AG10803 (cell line): ENCODE data around the gene LIN28B.
A peak's percentile ranks its signal among the peaks of the same experiment; 100 is the strongest.
"Not testable (repeated sequence)": the region's sequence is repeated elsewhere in the genome, so short reads cannot be mapped to it uniquely, and the experiment has no call there.

ENCODE experiments used
- DNase-seq: peaks from one replicate; pipeline ENCODE4 v3.0.0; 2010; ENCODE audit warnings: low read depth
- H3K4me3 ChIP-seq: 2 replicates; pipeline ENCODE4 v1.5.1; 2011; ENCODE audit warnings: mild to moderate bottlenecking, low read length, control low read depth
- TF ChIP-seq, protein P1 (sequence below): conservative IDR thresholded peaks from 2 replicates; pipeline ENCODE4 v1.5.1; 2011; ENCODE audit warnings: mild to moderate bottlenecking, low read length, control low read depth, inconsistent platforms

The LIN28B gene

DNA sequence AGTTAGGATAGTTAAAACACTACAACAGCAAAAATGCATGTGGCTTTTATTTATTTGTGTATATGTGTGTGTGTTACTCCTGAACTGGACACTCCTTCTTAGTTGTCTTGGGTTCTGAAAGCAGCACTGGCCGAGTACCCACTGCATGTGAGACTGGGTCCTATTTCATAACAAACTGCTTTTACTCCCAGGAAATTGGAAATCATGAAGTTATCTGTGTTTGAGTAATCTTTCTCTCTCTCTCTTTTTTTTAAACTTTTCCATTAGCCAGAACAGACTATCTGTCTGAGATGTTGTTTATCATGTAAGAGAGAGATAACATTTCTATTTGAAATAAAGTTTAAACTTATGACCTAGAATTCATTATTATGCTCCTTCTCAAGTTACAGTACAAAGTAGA is 110.4 kb downstream of the LIN28B start:
- DNase-seq: no peak
- TF ChIP-seq, protein P1, sequence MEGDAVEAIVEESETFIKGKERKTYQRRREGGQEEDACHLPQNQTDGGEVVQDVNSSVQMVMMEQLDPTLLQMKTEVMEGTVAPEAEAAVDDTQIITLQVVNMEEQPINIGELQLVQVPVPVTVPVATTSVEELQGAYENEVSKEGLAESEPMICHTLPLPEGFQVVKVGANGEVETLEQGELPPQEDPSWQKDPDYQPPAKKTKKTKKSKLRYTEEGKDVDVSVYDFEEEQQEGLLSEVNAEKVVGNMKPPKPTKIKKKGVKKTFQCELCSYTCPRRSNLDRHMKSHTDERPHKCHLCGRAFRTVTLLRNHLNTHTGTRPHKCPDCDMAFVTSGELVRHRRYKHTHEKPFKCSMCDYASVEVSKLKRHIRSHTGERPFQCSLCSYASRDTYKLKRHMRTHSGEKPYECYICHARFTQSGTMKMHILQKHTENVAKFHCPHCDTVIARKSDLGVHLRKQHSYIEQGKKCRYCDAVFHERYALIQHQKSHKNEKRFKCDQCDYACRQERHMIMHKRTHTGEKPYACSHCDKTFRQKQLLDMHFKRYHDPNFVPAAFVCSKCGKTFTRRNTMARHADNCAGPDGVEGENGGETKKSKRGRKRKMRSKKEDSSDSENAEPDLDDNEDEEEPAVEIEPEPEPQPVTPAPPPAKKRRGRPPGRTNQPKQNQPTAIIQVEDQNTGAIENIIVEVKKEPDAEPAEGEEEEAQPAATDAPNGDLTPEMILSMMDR: no peak
- H3K4me3 ChIP-seq: no peak overlapping the region

DNA sequence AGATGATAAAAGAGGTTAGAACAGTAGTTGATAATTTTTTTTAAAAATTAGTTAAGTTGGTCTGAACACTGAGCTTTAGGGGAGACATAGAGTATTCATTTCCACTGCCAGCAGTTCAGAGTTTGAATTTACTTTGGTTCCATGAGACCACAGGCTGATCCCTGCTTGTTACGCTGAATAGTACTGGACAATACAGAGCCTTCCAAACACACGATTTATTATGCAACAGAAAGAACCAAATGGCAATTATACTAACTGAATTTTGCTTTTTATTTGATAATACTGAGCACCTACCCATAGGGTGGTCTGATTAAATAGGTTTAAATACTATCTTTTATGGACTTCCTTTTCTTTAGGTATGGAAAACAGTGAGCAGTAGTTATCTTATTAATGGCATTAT is 111.5 kb downstream of the LIN28B start:
- TF ChIP-seq, protein P1: no peak
- DNase-seq: no peak
- H3K4me3 ChIP-seq: no peak overlapping the region

DNA sequence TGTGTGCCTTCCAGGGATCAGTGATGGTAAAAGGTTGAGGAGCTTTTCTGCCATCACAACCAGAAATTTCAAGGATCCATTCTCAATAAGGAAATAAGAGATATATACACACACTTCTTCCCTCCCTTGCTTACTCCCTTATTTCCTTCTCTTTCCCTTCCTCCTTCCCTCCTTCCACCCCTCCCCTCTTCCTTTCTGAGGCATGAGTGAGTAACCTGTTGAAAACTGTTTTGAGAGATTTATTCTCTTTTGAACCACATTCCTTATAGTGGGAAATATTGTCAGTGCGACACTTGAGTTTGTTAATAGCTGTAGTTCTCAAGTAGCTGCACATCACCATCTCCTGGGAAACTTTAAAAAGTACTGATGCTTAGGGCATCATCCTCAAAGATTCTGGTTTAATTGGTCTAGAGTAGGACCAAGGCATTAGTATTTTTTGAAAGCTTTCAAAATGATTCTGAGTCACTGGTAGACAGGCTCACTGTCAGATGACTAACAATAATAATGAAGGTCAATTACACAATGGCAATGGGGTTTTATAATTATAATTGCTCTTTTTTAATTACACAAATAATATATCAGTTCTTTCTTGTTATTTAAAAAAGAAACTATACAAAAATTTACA is 113.0 kb downstream of the LIN28B start:
- DNase-seq: no peak
- TF ChIP-seq, protein P1: no peak

DNA sequence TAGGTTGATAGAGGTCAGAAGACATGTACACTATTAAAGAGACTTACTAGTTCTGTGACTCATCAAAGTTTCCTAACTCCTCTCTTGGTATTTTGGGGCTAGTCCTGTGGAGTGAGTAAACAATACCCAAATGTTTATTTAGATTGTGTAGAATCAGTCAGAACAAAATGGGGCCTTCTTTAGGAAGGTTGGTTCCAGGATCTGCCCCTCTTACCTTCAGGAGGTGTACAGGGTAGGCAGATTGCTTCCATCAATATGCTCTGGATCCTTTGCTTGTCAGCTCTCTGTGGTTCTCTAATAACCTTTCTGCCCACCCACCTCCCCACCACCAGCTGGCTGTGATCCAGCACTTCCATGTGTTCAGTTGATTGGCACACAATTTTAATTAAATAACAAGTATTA is 115.9 kb downstream of the LIN28B start:
- H3K4me3 ChIP-seq: no peak overlapping the region
- peak; percentile 17 for DNase-seq
- TF ChIP-seq, protein P1: no peak

More for the DNA sequence above, 113.0 kb downstream of the LIN28B start:
- no peak overlapping the region for H3K4me3 ChIP-seq

DNA sequence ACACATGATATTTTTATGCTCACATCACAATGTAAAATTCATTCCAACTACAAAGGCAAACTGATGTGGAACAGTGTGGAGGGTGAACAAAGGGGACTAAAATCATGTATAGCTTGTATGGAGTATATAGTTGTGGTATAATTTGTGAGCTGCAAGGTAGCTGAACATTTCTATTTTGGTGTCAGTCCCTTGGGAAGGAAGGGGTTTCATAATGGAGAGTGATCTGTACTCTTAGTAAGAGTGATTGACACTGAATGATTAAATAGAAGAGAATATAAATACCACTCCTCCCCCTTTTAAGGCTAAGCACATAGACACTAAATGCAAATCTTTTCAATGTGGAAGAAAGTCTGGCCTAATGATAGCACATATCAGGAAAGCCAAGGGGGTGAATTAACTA is 118.3 kb downstream of the LIN28B start:
- no peak for DNase-seq
- H3K4me3 ChIP-seq: no peak overlapping the region
- TF ChIP-seq, protein P1: no peak

DNA sequence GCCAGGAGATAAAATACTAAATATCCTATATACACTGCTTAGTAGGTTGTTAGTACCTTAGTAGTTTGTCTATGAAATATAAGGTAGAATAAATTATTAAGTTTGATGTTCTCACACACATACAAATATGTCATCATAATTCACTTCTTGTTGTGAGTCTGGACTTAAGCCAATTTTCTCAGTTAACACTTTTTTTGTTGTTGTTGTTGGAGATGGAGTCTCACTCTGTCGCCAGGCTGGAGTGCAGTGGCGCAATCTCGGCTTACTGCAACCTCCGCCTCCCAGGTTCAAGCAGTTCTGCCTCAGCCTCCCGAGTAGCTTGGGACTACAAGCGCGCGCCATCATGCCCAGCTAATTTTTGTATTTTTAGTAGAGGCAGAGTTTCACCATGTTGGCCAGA is 119.5 kb downstream of the LIN28B start:
- H3K4me3 ChIP-seq, DNase-seq: not testable (repeated sequence)

DNA sequence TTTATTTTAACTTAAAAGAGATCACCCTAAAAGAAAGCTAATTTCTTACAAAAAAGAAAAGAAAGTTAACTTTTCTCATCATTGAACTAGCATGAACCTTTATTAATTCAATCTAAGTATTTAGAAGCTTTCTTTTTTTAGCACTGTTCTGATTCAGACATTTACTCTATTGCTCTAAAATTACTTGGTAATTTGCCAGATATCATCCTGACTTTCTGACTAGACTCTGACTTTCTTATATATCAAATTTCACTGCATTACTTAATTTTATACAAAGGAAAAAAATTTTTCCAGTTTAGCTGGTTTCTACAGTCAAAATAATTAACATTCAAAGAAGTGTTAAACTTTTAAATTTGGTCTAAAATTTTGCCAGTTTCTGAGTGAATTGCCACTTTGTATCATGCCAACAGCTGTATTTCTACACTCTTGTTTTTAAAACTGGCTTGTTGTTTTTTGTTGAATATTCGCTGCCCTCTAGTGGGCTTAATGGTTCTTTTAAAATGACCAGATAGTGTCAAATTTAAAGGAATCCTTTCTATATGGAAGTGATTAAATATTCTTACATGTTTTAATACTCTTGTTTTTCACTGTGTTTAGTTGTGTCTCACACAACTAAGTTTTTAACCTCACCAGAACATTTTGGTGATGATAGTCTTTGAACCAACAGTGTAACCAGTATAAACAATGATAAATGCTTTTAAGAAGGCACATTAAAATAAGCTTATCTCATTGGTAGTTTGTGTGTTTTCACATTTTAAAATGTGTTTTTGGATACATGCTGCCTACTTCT is 120.9 kb downstream of the LIN28B start:
- no peak overlapping the region for H3K4me3 ChIP-seq
- TF ChIP-seq, protein P1: peak; percentile 62
- DNase-seq: peak; percentile 54
